GM20000 (cell line): ENCODE results near the gene PCCA.

ENCODE experiments used
- DNase-seq: peaks from one replicate; pipeline ENCODE4 v3.0.0; 2012; ENCODE audit warnings: low spot score
- TF ChIP-seq, protein P1 (sequence below): IDR thresholded peaks from 2 replicates; pipeline ENCODE4 v1.5.1; 2012; ENCODE audit warnings: mild to moderate bottlenecking, control low read depth; ENCODE audit errors: extremely low read depth, missing control alignments

PCCA gene

DNA sequence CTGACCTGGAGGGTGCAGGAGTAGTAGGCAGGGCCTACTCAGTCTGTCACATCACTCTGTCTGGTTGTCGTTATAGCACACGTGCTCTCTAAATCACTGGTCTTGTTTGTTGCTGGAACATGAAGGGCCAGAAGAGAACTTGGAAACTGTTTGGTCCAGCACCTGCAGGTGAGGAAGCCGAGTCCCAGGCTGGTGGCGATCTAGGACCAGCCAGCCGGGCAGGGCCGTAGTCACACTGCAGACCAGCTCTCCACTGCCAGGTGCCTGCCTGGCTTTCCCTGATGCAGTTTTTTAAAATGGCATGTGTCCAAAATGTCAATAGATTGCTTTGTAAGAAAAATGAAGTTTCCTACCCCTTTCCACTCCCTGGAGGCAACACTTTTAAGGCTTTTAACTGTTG, 446.0 kb downstream of the PCCA start:
- DNase-seq, result no peak
- TF ChIP-seq, protein P1, sequence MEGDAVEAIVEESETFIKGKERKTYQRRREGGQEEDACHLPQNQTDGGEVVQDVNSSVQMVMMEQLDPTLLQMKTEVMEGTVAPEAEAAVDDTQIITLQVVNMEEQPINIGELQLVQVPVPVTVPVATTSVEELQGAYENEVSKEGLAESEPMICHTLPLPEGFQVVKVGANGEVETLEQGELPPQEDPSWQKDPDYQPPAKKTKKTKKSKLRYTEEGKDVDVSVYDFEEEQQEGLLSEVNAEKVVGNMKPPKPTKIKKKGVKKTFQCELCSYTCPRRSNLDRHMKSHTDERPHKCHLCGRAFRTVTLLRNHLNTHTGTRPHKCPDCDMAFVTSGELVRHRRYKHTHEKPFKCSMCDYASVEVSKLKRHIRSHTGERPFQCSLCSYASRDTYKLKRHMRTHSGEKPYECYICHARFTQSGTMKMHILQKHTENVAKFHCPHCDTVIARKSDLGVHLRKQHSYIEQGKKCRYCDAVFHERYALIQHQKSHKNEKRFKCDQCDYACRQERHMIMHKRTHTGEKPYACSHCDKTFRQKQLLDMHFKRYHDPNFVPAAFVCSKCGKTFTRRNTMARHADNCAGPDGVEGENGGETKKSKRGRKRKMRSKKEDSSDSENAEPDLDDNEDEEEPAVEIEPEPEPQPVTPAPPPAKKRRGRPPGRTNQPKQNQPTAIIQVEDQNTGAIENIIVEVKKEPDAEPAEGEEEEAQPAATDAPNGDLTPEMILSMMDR, result no peak

DNA sequence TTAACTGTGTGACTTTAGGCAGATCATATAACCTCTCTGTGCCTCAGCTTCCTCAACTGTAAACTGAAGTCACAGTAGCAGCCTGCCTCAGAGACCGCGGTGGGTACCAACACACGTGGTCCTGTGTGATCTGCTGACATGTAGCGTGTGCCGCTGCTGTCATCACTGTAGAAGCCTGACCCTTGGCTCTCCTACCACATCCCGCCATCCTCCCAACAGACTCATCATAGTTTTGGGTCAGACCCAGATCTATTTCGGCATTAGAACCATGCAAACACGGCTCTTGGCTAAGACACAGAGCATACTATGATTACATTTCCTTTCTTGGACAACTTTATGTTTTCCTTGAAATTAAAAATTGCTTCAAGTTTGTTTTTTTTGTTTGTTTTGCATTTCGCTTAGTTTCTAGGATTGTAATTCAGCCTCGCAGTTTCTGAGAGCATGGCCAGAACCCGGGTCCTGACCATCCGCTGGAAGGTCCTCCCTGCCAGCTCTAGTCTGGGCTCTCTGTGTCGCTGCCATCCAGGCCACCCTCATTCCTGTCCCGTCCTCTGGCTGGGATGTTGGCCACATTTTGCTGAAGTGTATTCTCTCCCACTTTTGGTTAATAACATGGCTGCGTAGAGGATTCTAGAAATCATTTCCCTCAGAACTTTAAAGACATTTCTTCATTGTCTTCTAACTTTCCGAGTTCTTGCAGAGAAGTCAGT, 446.7 kb downstream of the PCCA start:
- TF ChIP-seq, protein P1, result no peak
- DNase-seq, result no peak

GRCh38 chr13:100536643-100537180, 447.8 kb downstream of the PCCA start:
- DNase-seq, result no peak
- TF ChIP-seq, protein P1, result no peak

DNA sequence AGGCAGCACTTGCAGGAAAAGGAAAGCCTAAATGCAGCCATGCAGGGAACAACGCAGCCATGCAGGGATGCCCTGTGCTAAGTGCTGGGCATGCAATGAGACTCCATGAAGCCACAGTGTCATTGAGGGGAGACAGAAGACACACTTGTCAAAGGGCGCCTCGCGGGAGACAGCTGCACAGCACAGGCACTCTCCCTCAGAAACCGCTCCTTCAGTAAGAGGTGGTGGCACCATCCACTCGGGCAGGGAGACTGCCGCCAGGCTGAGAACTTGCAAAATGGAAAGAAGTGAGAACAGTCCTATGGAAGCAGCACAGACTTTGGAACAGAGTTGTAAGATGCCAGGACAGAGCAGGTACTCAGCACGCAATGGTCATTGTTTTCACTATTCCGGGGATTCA, 448.6 kb downstream of the PCCA start:
- TF ChIP-seq, protein P1, result no peak
- DNase-seq, result no peak

GRCh38 chr13:100537951-100538462, 449.1 kb downstream of the PCCA start:
- TF ChIP-seq, protein P1, result no peak
- DNase-seq, result no peak

DNA sequence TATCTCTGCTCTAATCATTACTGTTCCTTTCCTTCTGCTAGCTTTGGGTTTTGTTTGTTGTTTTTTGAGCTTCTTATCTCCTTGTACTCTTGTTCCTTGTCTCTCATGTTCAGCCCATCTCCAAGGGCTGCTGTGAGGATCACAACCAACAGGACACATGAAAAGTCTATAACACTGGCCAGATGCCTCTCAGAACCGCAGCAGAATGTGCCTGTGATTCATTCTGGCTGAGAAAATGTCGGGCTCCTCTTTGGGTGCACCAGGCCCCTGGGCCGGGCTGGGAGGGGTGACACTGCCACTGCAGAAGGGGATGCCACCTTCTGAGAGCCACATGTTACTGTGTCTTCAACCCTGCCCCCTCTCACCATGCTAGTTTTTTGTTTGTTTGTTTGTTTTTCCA, 451.7 kb downstream of the PCCA start:
- DNase-seq, result no peak
- TF ChIP-seq, protein P1, result no peak

DNA sequence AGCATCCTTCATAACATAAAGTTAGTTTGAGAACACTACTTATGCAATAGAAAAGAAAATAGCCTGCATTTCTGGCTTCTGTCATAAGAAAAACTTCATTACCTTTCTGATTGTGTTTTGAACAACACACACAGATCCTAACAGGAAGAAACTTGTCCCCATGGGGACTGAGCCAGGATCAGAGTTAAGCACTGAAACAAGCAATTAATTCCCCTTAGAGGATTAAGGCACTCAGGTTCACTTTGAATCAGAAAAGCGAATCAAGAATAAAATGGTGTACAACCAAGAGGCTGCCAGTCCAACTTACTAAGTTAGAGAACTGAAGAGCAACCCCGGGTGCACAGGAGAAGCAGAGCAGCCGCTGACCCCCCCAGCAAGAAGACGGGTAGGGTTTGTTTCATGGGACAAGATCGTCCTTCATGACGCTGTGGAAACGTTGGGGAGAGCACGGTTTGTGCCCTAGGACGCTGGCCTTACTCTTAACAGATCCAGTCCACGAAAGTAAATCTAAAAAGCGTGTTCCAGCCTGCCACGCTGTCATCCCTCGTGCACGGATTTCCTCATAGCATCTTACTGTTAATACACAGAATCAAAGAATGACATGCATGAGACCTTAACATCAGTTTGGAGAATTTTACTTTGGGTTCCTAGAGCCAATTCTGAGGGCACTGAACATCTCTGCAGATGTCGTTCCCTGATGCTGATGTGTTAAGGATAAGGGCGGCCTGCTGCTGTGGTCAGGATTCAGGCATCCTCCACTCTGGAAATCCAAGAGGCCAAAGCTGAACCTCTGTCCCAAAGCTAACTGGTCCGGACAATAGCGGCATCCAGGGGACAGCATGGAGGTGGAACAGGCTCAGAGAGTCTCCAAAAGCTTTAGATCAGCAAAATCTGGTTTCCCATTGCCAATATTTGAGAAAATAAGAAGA, 453.3 kb downstream of the PCCA start:
- no peak for DNase-seq
- TF ChIP-seq, protein P1, result no peak
